ENCODE results near the gene HECTD2. TPM values are rescaled to one million over a fixed set of nuclear protein-coding genes. Genes with fewer than 3 reads are reported as not detected.
"Not testable (repeated sequence)": the region's sequence is repeated elsewhere in the genome, so short reads cannot be mapped to it uniquely, and the experiment has no call there.

The HECTD2 gene, protein sequence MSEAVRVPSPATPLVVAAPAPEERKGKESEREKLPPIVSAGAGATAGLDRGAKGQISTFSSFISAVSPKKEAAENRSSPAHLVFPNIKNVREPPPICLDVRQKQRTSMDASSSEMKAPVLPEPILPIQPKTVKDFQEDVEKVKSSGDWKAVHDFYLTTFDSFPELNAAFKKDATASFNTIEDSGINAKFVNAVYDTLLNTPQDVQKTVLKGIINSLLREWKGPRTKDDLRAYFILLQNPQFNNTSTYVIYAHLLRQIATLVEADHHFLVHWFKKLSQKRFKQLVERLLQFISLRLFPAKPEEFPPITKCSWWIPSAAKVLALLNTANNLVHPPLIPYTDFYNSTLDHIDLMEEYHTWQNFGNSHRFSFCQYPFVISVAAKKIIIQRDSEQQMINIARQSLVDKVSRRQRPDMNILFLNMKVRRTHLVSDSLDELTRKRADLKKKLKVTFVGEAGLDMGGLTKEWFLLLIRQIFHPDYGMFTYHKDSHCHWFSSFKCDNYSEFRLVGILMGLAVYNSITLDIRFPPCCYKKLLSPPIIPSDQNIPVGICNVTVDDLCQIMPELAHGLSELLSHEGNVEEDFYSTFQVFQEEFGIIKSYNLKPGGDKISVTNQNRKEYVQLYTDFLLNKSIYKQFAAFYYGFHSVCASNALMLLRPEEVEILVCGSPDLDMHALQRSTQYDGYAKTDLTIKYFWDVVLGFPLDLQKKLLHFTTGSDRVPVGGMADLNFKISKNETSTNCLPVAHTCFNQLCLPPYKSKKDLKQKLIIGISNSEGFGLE
- 38.4 TPM for polyA plus RNA-seq (ENCODE audit: insufficient read length)
- long read RNA-seq, donor 1, full-length matches to known transcripts = 2 of 8 reads
- long read RNA-seq, donor 1, partial matches to known transcripts = 6 of 8 reads
- long read RNA-seq, donor 1, other reads (novel, unspliced or antisense) = 0 of 8 reads
- long read RNA-seq, donor 2, full-length matches to known transcripts = 5 of 5 reads
- long read RNA-seq, donor 2, partial matches to known transcripts = 0 of 5 reads
- long read RNA-seq, donor 2, other reads (novel, unspliced or antisense) = 0 of 5 reads
- long read RNA-seq, donor 3, partial matches to known transcripts = 0 of 1 reads
- long read RNA-seq, donor 3, other reads (novel, unspliced or antisense) = 0 of 1 reads
- long read RNA-seq, donor 4 = 0 reads
- long read RNA-seq, donor 5, full-length matches to known transcripts = 2 of 2 reads
- long read RNA-seq, donor 5, partial matches to known transcripts = 0 of 2 reads
- long read RNA-seq, donor 5, other reads (novel, unspliced or antisense) = 0 of 2 reads
- long read RNA-seq, donor 6, partial matches to known transcripts = 0 of 1 reads
- long read RNA-seq, donor 6, other reads (novel, unspliced or antisense) = 0 of 1 reads
- long read RNA-seq, donor 7, full-length matches to known transcripts = 2 of 2 reads
- long read RNA-seq, donor 7, partial matches to known transcripts = 0 of 2 reads
- long read RNA-seq, donor 7, other reads (novel, unspliced or antisense) = 0 of 2 reads
- long read RNA-seq, donor 8, full-length matches to known transcripts = 3 of 3 reads
- long read RNA-seq, donor 8, partial matches to known transcripts = 0 of 3 reads
- long read RNA-seq, donor 8, other reads (novel, unspliced or antisense) = 0 of 3 reads

DNA sequence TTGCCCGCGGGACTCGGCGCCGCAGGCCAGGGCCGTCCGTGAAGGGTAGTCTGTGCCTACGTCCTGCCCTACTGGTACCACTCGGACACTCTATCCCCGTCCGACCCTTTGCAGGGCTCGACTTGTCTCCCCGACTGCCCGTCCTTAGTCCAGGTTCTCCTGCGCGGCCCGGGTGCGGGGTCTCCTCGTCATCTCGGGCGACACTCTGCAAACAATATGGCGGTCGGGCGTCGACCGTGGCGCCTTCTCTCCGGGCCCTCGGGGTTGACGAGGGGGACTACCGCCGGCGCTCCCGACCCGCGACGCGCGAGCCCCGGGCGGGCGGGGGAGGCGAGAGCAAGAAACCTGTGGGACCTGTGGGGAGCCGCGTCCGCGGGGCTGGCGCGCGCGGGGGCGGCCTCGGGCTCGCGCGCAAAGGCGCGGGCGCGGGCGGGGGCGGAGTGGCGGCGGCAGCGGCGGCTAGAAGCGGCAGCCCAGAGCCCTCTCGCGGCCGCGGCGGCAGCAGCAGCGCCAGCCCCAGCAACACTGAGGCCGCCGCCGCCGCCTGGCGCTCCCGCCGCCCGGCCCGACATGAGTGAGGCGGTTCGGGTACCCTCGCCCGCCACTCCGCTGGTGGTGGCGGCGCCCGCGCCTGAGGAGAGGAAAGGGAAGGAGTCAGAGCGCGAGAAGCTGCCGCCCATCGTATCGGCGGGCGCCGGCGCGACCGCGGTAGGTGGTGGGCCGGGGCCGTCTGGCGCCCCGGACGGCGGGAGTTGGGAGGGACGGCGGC lies at the start of gene HECTD2:
Gene HECTD2, plus strand, starts transcription at position 476 of the 769 bp plus-strand sequence. Its CDS starts 95 bp downstream, at position 571.
- peak; percentile 78 for DNase-seq

DNA sequence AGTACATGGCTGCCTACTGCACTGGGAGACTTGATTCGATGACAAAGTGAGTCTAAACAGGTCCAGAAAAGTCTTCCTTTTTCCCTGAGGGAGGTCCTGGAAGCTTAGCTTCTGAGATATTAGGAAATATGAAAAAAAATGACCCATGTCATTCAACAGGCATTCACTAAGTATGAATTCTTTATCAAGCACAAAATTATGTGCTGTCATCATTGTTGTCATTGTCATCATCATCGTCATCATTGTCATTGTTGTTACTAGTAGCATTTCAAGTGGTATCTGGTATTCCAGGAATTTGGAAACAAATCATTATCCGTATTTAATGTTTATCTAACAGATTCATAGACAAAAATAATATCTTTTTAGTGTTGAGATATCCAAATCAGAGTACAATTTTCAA lies 49.7 kb upstream of the HECTD2 start:
- DNase-seq = no peak

DNA sequence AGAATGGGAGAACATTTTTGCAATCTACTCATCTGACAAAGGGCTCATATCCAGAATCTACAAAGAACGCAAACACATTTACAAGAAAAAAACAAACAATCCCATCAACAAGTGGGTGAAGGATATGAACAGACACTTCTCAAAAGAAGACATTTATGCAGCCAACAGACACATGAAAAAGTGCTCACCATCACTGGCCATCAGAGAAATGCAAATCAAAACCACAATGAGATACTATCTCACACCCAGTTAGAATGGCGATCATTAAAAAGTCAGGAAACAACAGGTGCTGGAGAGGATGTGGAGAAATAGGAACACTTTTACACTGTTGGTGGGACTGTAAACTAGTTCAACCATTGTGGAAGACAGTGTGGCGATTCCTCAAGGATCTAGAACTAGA lies 44.6 kb upstream of the HECTD2 start:
- DNase-seq = not testable (repeated sequence)

DNA sequence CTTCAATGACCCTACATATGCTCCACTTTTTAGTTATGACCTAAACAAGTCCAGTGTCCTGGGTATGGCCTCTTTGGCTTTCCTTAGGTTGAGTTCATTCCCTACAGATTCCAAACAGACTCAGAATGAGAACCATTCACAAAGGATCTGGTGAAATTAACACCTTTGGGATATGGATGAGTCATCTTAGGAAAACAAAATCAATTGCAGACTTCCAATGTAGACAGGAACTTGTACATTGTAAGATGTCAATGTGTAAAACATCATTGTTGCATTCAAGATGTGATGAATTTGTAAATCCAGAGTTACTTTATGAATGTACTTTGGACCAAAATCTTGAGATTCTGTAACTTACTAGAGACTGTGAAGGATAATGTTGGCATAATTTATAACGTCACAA lies 43.4 kb upstream of the HECTD2 start:
- DNase-seq = no peak

DNA sequence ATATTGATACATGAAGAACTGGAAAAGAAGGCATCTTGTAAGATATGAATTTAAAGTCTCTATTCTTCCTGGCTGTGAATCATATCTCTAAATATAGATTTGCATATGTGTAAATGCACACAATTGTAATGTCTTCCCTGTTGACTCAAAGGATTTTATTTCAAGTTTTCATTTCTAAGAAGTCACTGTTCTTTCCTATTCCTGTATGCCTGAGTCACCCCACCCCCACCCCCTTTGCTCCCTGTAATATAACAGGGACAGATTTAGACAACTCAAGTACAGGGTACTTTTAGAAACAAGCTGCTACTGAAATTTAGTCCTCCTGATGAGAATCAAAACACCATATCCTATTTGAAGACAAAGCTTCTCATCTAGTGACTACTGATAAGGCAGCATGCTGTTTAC lies 43.0 kb upstream of the HECTD2 start:
- no peak for DNase-seq

DNA sequence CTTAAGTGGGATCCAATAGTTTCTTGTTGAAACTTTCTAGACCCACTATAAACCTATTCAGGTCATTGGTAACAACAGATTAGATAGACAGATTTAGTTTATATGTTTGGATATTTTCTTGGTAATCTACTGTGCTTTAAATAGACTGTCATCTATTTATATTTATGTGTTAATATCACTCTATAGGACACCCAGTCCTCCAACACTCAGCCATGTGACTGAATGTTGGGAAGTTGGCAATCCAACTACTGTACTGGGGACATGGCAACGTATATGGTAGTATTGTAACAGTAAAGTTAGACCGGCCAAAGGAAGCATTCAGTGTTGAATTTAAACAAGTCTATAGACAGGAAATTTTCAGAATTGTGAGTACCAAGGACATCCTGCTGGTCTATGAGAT lies 42.6 kb upstream of the HECTD2 start:
- no peak for DNase-seq

DNA sequence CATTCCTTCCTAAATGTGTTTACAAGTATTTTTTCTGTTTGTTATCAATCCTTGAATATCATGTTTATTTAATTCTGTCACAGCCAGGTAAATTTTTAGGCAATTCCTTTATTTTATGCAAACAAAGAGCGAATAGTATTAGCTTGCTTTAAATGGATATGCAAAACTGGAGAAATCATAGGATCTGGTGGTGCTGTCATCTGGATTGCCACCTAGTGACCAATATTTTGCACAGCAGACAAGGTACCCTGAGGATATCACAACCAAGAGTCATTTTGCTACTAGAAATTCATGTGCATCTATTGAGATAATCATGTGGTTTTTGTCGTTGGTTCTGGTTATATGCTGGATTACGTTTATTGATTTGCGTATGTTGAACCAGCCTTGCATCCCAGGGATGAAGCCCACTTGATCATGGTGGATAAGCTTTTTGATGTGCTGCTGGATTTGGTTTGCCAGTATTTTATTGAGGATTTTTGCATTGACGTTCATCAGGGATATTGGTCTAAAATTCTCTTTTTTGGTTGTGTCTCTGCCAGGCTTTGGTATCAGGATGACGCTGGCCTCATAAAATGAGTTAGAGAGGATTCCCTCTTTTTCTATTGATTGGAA lies 40.1 kb upstream of the HECTD2 start:
- DNase-seq = not testable (repeated sequence)

DNA sequence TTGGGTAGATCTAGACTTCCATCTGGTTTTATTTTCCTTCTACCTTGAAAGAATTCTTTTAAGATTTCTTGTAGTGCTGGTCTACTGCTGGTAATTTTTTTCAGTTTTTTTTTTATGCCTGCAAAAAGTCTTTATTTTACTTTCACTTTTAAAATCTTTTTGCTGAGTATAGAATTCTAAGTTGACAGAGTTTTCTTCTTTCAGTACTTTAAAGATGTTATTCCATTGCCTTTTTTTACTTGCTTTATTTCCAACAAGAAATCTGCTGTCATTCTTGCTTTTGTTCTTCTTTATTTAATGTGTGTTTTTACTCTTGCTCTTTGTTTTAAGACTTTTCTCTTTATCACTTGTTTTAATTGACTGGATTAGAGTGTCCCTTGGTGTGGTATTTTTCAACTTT lies 36.1 kb upstream of the HECTD2 start:
- no peak for DNase-seq

DNA sequence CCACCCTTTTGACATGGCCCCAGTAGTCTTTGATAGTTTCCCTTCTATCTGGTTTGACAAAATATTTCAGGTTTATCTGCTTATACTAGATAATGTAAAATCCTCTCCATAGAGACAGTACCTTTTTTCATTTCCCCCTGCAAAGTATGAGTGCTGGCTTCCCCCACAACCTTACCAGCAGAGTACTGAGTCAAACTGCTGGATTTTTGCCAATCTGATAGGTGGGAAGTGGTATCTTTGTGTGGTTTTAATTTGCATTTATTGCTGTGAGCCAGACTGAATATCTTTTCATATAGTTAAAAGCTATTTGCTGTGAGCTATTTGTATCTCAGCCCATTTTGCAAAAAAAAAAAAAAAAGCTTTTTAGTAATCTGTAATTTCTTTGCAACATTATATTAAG lies 32.1 kb upstream of the HECTD2 start:
- no peak for DNase-seq

DNA sequence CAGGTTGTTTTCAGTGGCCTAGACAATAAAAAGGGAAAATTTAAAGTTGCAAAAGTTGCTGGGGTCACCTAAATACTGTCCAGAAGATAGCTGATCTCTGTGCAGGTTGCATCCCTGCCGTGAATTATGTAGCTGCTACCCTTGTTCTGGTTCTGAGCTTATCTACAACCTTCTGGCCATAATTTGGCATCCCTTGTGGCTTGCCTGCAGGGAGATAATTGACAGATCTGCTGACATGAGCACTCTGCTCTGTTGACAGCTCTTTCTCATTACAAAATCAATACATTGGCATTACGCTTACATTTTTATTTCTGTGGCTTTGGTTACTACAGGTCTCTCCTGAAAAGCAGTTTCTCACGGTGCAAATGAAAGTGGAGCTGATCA lies 29.3 kb upstream of the HECTD2 start:
- no peak for DNase-seq

DNA sequence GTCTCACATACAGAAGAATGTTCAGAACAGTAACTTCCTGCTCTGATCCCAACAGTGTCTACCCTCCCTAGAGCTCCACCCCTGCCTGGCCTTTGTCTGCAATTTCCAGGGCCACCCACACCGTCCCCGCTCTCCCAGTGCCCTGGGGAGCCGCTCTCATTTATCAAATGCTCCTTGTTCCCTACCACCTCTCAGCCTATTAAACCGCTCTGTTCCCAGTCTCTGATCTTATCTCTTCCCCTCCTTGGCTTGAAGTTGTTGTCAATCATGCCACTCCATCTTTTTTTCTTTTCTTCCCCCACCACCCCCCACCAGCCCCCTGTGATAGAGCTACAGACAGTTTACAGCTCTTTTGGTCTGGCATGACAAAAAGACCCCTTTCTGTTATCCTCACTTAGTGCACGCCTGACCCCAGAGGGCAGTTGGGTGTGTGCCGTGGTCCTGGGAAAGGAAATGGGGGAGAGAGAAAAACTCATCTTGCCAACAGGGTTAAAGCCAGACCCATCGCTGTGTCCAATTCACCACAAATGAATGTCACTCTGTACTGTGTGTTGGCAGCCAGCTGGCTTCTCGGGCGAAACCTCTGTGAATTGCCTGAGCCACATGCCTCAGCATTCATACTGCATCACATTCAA lies 28.8 kb upstream of the HECTD2 start:
- DNase-seq = no peak

DNA sequence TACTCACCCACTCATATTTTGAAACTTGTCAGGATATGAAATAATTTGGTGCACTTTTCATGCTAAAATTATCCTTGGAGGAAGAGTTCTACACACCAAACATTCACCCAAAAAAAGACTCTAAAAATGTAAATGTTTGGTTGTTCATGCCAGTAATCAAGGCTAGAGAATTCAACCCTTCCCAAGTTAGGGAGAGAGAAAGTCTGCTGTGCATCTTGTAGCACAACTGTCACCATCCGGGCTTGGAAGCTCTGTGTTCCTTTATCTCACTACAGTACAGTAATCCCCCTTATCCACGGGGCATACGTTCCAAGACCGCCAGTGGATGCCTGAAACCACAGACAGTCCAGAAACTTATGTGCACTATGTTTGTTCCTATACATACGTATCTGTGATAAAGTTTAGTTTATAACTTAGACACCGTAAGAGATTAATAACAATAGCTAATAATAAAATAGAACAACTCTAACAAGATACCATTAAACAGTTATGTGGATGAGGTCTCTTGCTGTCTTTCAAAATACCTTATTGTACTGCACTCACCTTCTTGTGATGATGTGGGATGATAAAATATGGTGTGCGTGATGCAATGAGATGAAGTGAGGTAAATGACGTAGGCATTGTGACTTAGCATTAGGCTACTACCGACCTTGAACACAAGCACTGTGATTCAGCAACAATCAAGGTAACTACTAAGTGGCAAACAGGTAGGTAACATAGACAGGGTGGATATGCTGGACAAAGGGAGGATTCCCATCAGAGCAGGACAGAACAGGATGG lies 24.6 kb upstream of the HECTD2 start:
- DNase-seq = no peak

DNA sequence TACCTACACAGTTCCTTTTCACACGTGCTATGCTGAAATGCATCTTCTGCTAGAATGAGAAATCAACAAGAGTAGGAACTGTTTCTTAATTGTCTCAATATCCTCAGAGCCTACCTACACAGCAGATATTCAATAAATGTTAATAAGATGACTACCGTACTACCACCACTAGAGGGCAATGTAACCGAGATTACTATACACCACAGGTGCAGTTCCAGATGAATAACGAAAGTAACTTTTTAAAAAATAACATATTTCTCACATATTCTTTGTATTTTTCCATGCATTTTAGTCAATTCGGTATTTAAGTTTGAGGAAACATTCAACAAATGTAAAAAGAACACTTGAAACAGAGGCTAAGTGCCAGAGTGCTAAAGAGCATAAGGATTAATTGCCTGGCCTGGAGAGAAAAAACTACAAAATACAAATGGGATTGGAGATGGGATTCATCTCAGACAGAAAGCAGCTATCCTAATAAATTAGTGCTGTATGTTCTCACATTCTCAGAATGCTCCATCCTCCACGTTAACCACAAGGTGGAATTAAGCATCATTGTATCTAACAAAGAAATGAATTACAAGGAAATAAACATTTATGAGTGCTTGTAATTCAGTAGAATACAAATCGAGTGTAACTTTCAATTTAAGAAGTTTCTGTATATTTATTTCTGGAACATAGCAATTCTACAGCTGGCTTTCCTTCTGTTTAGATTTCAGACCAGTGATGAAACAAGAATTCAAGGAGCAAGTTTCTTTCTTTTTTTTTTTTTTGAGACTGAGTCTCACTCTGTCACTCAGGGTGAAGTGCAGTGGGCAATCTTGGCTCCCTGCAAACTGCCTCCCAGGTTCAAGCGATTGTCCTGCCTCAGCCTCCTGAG lies 20.3 kb upstream of the HECTD2 start:
- DNase-seq = peak; percentile 55

DNA sequence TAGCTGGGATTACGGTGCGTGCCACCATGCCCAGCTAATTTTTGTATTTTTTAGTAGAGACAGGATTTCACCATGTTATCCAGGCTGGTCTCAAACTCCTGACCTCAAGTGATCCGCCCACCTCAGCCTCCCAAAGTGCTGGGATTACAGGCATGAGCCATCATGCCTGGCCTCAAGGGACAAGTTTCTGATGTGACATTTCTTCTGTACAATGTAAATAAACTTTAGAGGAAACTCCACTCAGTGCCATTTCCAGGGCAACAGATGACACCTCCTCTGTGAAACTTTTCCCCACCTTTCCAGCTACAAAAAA lies 19.7 kb upstream of the HECTD2 start:
- not testable (repeated sequence) for DNase-seq

DNA sequence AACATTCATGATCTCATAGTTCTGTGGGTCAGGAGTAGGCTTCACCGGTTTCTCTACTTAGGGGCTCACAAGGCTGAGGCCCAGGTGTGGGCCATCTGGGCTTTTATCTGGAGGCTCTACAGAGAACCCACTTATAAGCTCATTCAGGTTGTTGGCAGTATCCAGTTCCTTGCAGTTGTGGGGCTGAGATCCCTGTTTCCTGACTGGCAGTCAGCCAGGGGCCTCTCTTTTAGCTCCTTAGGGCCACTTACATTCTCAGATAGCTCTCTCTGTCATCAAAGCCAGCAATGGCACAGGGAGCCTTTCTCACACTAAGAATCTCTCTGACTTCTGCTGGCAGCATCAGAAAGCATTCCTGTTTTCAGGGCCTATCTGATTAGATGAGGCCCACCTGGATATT lies 18.2 kb upstream of the HECTD2 start:
- DNase-seq = no peak

DNA sequence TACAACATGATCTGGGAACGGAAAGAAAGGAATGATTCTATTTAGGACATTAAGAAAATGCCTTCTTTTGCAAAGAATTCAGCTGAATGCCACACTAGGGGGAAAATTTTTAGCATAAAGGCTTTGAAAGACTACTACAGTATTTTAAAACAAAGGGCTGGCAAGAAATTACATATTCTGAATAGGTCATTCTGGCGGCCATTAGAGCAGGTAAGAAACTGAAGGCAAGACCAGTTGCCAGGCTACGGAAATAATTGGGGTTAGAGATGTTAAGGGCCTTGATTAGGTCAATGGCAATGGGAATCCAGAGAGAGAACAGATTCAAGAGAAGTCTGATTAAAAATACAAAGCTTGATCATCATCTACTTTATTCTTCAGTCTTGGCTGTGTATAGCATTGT lies 3.8 kb upstream of the HECTD2 start:
- DNase-seq = no peak

DNA sequence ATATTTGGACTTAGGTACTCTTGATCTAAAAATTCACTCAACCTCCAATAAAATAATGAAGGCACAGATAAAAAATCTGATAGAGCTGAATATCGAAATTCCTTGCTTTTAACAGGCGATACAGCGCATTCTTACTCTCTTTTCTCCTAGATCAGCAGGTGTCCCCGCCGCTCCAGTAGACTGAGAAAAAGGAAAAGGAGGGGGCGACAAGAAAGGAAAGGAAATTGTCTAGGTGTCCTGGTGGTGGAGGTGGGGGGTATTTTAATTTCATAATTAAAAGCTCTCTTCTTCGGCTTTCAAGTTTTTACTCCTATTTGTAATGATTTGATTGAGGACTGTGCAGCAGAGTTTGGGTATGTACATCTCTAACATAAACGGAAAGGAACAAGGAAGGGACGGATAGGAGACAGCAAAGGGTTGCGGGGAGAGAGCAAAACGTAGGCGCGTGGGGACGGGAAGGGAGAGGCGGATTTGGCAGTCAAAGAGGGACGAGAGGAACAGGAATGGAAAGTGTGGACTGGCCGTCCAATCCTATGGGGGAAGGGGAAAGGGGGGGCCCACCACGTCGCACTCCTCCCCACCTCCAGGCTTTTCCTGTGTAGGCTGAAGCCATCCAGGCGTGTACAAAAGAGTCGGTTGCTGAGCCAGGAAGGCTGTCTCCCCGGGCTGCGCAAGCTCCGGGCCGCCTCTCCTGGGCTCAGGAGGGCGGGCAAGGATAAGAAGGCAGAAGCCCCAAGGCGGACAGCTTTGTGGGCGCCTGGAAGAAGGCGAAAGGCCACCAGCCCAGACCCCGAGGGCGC lies 875 bp upstream of the HECTD2 start:
- peak; percentile 85 for DNase-seq

All from left kidney (tissue), 8 donors.